GM10847 (cell line): ENCODE results near the gene RPS21.

ENCODE experiments used
- POLR2A ChIP-seq: IDR thresholded peaks from 2 replicates; pipeline ENCODE4 v1.6.1; 2011; ENCODE audit not compliant: insufficient read length; ENCODE audit errors: extremely low read depth

Gene RPS21

DNA sequence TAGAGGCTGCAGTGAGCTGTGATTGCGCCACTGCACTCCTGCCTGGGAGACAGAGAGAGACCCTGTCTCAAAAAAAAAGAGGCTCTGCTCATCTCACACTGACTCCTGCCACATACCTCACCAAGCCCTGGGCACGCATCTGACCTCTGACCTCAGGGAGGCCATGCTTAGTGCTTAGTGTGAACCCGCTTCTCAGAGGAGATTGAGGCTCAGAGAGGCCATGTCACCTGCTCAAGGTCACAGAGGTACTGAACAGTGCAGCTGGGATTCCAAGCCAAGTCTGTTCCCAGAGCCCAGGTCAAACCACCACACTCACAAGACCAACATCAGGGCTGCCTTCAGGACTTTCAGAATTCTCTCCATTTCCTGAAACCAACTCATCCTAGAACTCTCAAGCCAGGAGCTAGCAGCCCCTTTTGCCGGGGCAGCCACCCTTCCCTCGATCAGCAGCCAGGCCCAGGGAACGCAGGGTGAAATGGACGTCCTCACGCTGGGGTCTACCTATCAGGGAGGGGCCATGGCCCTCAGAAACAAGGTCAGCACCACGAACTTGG, 17.3 kb downstream of the RPS21 start:
- TF ChIP-seq POLR2A, result no peak

DNA sequence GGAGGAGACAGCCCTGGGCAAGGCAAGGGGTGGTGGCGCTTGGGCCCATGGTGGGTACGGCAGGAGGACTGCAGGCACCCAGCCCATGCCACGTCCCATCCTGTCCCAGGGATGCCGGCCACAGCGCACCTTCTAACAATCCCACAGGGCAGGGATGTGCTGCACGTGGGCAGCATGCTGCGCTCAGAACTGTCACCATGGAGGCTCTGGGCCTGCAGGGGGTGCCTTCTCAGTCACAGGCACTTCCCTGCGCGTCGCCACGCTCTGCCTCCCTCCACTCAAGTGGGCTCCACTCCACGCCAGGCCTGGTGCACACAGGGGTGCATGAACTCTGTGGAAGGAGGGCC, 17.8 kb downstream of the RPS21 start:
- no peak for TF ChIP-seq POLR2A

DNA sequence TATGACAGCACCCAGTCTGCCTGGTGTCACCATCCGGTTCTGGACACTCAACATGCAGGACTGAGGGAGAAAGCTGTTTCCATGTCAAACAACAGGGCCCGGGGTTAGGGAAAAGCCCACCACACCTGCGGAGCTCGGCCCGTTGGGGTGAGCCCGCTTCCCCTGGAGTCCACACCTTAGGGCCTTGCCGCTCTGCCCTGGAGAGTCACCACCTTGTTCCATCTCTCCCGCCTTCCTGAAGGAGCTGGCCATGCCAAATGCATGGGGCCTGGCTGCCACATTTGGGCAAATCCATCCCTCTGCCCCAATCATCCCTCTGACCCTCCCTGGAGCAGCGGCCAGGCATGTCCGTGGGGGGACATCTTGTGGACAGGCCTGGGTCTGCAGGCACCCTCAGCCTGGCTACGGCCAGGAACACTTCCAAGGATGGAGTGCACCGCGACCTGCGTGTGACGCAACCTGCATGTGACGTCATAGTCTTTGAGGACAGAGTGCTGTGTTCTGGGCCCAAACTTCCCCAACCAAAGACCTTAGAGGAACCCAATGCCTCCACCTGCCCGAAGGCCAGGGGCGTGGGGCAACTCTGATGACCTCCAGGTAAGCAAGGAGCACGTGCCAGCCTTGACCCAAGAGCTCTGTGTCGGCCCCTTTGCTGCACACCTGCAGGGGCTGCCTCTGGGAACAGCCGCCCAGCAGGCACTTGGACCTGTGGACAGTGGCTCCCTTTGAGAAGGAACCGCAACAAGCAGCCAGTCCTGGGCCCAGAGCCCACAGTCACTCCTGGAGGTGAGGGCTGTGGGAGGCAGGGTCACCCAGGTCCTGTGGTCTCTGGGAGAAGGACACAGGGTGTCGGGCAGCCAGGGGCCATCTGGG, 18.4 kb downstream of the RPS21 start:
- no peak for TF ChIP-seq POLR2A

DNA sequence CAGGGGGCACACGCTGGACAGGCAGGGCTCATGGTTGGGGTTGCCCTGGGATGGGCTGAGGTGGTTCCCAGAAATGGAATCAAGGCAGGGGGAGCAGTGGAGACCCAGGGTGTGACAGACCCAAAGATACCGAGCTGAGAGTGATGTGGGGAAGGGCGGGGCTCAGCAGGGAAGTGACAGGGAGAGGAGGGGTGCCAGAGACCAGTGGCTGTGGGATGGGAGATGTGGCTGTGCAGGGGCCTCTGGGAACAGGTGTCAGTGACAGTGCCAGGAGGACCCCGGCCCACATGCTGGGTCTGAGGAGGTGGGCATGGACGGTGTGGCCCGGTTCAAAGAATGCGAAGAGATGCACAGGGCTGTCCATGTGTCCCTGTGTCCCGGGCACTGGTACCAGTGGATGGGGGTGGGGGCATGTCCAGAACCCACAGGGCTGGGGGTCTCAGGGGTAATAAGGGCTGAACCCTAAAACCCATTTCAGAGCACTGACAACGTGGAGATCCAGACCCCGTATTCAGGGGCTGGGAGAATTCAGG, 19.1 kb downstream of the RPS21 start:
- TF ChIP-seq POLR2A, result no peak

DNA sequence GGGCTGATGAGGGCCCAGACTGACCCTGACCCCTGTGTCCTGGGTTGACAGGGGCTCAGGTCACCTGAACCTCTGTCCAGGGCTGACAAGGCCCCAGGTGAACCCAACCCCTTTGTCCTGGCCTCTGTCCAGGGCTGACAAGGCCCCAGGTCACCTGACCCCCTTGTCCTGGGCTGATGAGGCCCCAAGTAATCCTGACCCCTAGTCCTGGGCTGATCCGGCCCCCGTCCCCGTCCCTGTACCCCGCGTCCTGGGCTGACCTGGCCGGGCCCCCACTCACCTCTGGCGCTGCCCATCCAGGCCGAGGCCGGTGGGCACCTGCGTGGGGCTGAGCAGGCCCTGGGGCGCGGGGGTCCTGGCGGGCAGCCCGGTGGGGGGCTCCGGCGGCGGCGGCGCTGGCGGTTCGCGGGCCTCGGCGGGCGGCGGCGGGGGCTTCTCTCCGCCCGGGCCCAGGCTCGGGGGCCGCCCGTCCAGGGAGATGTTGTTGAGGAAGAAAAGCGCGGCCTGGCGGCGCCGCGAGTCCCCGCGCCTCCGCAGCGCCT, 19.8 kb downstream of the RPS21 start:
- TF ChIP-seq POLR2A, result no peak

DNA sequence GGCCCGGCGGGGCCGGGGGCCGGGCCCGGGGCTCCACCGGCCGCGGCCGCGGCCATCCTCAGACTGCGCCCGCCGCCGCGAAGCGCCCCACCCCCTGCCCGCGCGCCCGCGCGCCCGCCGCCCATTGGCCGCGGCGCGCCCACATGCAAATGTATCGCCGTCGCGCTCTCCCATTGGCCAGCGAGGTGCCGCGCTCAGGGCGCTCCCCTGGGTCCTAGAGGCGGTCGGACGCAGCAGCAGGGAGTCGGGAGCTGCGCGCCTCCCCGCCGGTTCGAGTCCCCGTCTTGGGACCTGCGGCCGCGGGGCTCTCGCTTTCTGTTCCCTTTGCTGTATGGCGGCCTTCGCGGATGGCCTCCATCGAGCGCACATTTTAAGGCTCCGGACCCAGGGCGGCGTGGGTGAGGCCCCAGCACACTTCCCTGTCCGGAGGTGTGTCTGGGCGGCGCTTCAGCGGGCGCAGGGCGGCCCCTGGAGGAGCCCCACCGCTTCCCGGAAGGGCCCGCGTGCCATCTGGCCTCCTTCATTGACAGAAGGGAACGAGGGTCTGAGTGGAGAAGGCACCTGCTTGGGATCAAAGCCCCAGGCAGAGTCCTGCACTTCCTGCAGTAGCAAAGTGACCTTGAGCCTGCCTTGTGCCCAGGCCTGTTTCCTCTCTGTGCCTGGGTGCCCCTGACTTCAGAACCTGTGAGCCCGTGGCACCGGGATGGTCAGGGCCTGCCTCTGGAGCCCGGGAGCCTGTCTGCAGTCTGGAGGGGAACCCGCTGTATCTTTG, 20.5 kb downstream of the RPS21 start, which contains the start of gene CABLES2:
Gene CABLES2, minus strand, starts transcription at position 65 of the 772 bp plus-strand sequence. Its CDS starts 9 bp downstream, at position 56.
- TF ChIP-seq POLR2A, result peak; percentile 28

DNA sequence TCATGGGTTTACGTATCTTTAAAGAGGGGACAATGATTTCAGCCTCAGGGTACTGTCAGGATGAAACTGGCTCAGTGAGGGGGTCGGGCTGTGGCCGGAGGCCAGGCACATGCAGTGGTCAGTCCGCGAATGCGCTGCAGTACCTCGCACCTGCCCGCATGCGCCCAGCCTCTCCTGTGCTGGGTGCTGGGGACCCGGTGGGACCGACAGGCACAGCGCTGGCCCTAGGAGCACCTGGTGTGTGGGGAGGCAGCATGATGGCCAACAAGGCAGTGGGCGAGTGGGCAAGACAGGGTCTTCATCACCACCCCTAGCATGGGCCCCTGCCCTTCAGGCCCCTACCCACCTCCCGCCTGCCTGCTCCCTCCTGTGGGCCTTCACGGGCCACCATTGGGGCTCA, 21.2 kb downstream of the RPS21 start:
- no peak for TF ChIP-seq POLR2A

- no peak for TF ChIP-seq POLR2A
Measured at GRCh38 chr20:62408640-62409039, 21.7 kb downstream of the RPS21 start.

GRCh38 chr20:62409086-62409853, 22.4 kb downstream of the RPS21 start:
- no peak for TF ChIP-seq POLR2A

DNA sequence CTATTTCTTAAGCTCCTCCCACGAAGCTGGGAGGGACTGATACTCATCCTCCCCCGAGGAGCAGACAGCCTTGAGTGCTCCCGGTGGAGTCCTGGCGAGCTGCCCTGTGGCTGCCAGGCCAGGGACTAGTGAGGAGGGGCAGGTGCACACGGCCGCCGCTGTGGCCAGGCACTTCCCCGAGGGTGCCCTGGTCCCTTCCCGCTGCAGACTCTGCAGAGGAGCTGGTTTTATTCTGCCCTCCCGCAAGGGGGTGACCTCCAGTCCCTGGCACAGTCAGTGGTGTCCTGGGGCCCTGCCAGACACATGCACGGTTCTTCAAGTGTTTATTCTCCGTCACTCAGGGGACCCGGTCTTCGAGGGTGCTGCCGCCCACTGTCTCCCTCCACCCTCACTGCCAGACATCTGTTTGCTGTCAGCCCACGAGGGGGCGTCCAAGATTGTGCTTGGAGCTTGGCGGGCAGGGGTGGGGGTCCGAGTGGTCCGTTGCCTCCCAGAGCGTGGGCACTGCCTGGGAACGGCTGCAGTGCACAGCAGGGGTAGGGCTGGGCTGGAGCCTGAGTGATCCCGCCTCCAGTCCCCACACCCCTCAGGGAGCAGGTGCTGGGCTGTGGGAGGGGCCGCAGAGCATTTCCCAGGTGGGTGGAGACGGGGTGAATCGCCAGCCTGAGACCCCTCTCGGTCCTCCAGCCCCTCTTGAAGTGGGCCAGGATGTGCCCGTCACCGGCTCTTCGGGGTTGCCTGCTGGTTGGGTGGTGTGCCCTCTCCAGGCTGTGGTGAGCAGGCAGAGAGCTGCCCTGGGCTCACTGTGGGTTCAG, 23.2 kb downstream of the RPS21 start:
- TF ChIP-seq POLR2A, result no peak

- TF ChIP-seq POLR2A, result no peak
Measured at GRCh38 chr20:62410746-62411478, 24.0 kb downstream of the RPS21 start.

DNA sequence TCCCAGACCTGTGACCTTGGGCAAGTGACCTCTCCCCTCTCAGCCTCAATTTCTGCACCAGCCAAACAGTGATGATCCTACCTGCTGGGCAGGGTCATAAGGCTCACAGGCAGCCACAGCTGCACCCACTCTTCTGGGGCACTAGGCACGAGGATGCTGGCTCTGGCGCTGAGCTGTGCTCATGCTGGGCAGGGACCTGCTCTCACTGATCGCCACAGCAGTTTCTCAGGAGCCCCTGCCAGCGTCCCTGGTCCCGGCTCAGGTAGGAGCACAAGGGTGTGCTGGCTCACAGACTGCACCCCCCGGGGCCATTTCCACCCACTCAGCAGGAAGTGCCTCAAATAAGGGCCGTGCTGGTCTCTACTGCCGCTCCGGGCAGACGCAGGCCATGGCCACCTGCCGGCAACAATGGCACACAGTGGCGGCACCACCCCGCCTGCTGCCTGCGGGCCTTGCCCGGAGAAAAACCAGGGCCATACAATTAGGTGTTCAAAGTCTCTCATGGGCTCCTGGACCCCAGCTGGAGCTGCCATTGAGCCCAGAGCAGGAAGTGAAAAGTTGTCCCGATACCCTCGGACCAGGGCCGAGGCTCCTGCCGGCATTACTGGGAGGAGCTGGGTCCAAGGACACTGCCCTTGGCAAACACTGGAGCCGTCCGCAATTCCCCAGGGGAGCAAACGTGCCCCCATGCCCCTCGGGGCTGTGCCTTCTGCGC, 24.7 kb downstream of the RPS21 start:
- TF ChIP-seq POLR2A, result no peak
